Measurements from ENCODE around the gene NCAM2. TPM values are rescaled to one million over a fixed set of nuclear protein-coding genes. Genes with fewer than 3 reads are reported as not detected.

The NCAM2 gene
- total RNA-seq, 1 donor from 2014 or later: 22.6 TPM

- Mint-ChIP-seq H3K4me3 (no peak overlapping the region), H3K4me1 (ENCODE audit: unreplicated experiment) (no peaks in the 10 kb centered on the region), H3K36me3 (no peaks in the 10 kb centered on the region), H3K27ac (no peak overlapping the region), H3K27me3 (no peaks in the 10 kb centered on the region), H3K9me3 (no peaks in the 10 kb centered on the region)
- TF ChIP-seq, protein P1, sequence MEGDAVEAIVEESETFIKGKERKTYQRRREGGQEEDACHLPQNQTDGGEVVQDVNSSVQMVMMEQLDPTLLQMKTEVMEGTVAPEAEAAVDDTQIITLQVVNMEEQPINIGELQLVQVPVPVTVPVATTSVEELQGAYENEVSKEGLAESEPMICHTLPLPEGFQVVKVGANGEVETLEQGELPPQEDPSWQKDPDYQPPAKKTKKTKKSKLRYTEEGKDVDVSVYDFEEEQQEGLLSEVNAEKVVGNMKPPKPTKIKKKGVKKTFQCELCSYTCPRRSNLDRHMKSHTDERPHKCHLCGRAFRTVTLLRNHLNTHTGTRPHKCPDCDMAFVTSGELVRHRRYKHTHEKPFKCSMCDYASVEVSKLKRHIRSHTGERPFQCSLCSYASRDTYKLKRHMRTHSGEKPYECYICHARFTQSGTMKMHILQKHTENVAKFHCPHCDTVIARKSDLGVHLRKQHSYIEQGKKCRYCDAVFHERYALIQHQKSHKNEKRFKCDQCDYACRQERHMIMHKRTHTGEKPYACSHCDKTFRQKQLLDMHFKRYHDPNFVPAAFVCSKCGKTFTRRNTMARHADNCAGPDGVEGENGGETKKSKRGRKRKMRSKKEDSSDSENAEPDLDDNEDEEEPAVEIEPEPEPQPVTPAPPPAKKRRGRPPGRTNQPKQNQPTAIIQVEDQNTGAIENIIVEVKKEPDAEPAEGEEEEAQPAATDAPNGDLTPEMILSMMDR (conservative IDR thresholded peaks at IDR 0.05): no peak
- no peak for DNase-seq (ENCODE audit: extremely low spot score, unreplicated experiment)
Measured at GRCh38 chr21:21200103-21200938, 202.1 kb downstream of the NCAM2 start.

DNA sequence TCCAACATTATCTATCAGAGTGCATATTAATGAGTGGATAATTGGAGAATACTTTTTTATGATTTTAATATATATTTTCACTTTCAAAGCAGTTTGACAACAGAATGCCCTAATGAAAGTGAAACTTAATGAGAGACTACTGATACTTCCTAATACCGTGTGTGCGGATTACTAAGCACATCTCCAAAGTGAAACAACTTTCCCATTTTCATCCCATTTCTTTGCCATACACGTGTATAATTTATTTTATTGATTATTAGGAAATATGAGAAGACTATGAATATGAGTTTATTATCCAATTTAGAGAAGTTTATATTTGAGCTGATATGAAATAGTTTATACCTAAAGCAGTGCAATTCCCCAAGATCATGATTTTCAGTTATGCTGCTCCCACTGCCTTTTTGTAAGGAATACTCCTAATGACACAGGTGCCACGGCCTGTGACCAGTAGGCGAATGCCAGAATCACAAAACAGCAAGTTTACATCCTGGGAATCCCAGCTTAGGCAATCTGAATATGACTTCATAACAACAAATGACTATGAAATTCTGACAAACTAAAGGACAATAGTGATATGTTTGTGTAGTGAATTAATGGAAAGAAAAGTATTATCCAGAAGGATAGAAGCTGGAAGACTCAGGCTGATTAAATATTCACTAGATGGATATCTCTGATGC lies 202.9 kb downstream of the NCAM2 start:
- Mint-ChIP-seq H3K4me3 (no peak overlapping the region), H3K27me3 (no peaks in the 10 kb centered on the region), H3K9me3 (no peaks in the 10 kb centered on the region), H3K36me3 (no peaks in the 10 kb centered on the region), H3K27ac (no peak overlapping the region), H3K4me1 (ENCODE audit: unreplicated experiment) (no peaks in the 10 kb centered on the region)
- TF ChIP-seq, protein P1 (conservative IDR thresholded peaks at IDR 0.05): no peak
- no peak for DNase-seq (ENCODE audit: extremely low spot score, unreplicated experiment)

DNA sequence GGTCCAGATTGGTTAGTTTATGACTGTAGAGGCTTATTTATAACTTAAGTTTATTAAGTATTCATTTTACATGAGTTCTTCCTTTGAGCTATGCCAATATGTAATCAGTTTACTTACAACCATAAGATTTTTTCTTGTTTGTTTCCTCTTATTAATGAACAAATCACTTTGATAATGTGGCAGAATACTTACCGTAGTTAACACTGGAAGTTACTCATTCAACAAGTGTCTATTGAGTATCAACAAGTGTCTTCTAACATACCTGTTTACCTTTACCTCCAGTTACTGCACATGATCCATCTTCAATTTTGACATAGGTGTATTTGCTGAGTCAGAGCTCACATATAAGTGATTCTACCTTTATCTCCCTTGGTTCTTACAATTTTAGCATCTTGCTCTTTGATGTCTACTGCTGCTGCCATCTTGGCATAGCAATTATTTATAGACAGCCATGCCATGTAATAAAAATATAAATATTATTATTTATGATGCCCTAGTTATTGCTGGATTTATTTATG lies 205.7 kb downstream of the NCAM2 start:
- Mint-ChIP-seq H3K27ac (no peak overlapping the region), H3K4me1 (ENCODE audit: unreplicated experiment) (no peaks in the 10 kb centered on the region), H3K27me3 (no peaks in the 10 kb centered on the region), H3K4me3 (no peak overlapping the region), H3K36me3 (no peaks in the 10 kb centered on the region), H3K9me3 (no peaks in the 10 kb centered on the region)
- TF ChIP-seq, protein P1 (conservative IDR thresholded peaks at IDR 0.05): no peak
- no peak for DNase-seq (ENCODE audit: extremely low spot score, unreplicated experiment)

DNA sequence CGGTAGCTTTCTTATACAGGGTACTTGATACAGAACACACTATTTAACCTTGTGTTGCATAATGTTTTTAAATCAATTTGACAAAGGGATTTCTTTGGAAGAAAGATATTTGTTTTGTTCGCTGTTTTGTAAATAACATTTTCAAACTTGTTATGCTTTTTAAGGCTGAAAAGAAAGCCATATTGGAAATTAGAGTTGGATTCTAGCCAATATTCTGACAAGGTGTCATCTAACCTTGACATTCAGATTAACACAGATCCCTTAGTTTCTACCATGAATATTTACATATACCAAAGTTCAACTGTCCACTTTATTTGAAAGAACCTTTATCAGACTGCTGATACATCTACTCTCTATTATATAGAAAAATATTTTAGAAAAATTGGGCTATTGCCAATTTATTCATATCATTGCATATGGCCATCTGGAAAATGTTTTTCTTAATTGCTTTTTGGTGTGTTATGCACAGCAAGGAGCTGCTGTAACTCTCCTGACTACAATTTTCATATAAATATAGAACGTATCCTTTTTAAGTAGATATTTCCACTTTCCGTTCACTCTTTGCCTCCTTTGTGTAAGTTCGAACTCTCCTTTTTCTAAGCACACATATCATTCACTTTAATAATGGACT lies 206.3 kb downstream of the NCAM2 start:
- Mint-ChIP-seq H3K9me3 (no peaks in the 10 kb centered on the region), H3K27ac (no peak overlapping the region), H3K36me3 (no peaks in the 10 kb centered on the region), H3K27me3 (no peaks in the 10 kb centered on the region), H3K4me3 (no peak overlapping the region), H3K4me1 (ENCODE audit: unreplicated experiment) (no peaks in the 10 kb centered on the region)
- TF ChIP-seq, protein P1 (conservative IDR thresholded peaks at IDR 0.05): no peak
- DNase-seq (ENCODE audit: extremely low spot score, unreplicated experiment): no peak

- H3K4me3 Mint-ChIP-seq: no peak overlapping the region
- no peak overlapping the region for H3K27ac Mint-ChIP-seq
- H3K36me3 Mint-ChIP-seq: no peaks in the 10 kb centered on the region
- TF ChIP-seq, protein P1 (conservative IDR thresholded peaks at IDR 0.05): no peak
- H3K9me3 Mint-ChIP-seq: no peaks in the 10 kb centered on the region
- H3K4me1 Mint-ChIP-seq (ENCODE audit: unreplicated experiment): peaks cover 4% of the 10 kb centered on the region
- no peak for DNase-seq (ENCODE audit: extremely low spot score, unreplicated experiment)
- H3K27me3 Mint-ChIP-seq: no peaks in the 10 kb centered on the region
Measured at GRCh38 chr21:21205604-21206003, 207.4 kb downstream of the NCAM2 start.

Data from type B pancreatic cell (in vitro differentiated cells).